ENCODE measurements around the gene PCCA. TPM values are rescaled to one million over a fixed set of nuclear protein-coding genes. Genes with fewer than 3 reads are reported as not detected.

PCCA gene
- total RNA-seq, 1 experiment from 2014 or later, result 52.8 TPM

DNA sequence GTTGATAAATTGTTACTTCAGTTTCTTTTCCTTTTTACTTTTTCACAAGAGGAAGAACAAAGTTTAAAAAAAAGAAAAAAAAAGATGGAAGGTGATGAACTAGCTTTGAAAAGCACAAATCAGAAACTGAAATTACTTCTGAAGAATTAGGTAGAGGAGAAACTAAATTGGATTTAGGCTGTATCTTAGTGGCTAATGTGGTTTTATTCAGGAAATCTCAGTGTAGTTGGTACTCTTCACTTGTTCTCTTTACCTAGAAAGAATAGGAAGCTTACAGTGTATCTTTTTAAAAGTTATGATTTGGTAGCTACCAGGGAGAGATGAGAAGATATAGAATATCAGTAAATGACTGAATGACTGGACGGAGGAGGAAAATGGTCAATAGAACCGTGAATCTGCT, 252.0 kb downstream of the PCCA start:
- no peak overlapping the region for H3K4me3 Mint-ChIP-seq
- H3K27ac Mint-ChIP-seq, result no peak overlapping the region
- H3K27me3 Mint-ChIP-seq (ENCODE audit: low read depth), result no peaks in the 10 kb centered on the region
- ChIA-PET POLR2A (no interaction called here), CTCF (no interaction called here)
- TF ChIP-seq ZNF416 (CRISPR knock-in tag; IDR thresholded peaks at IDR 0.05) (no peak), CREM (CRISPR knock-in tag; IDR thresholded peaks at IDR 0.05) (no peak), CREB1 (CRISPR knock-in tag; IDR thresholded peaks at IDR 0.05) (no peak), ZNF121 (CRISPR knock-in tag; IDR thresholded peaks at IDR 0.05) (no peak), NFATC4 (CRISPR knock-in tag; IDR thresholded peaks at IDR 0.05) (no peak), ETV6 (CRISPR knock-in tag; IDR thresholded peaks at IDR 0.05) (no peak), RELA (CRISPR knock-in tag; IDR thresholded peaks at IDR 0.05; ENCODE audit: borderline replicate concordance) (no peak), ATF1 (CRISPR knock-in tag; IDR thresholded peaks at IDR 0.05) (no peak), HMGA2 (CRISPR knock-in tag; IDR thresholded peaks at IDR 0.05) (no peak), SP1 (CRISPR knock-in tag; conservative IDR thresholded peaks at IDR 0.05) (no peak)
- TF ChIP-seq, protein P1, sequence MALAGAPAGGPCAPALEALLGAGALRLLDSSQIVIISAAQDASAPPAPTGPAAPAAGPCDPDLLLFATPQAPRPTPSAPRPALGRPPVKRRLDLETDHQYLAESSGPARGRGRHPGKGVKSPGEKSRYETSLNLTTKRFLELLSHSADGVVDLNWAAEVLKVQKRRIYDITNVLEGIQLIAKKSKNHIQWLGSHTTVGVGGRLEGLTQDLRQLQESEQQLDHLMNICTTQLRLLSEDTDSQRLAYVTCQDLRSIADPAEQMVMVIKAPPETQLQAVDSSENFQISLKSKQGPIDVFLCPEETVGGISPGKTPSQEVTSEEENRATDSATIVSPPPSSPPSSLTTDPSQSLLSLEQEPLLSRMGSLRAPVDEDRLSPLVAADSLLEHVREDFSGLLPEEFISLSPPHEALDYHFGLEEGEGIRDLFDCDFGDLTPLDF (CRISPR knock-in tag; IDR thresholded peaks at IDR 0.05), result no peak
- TF ChIP-seq, protein P2, sequence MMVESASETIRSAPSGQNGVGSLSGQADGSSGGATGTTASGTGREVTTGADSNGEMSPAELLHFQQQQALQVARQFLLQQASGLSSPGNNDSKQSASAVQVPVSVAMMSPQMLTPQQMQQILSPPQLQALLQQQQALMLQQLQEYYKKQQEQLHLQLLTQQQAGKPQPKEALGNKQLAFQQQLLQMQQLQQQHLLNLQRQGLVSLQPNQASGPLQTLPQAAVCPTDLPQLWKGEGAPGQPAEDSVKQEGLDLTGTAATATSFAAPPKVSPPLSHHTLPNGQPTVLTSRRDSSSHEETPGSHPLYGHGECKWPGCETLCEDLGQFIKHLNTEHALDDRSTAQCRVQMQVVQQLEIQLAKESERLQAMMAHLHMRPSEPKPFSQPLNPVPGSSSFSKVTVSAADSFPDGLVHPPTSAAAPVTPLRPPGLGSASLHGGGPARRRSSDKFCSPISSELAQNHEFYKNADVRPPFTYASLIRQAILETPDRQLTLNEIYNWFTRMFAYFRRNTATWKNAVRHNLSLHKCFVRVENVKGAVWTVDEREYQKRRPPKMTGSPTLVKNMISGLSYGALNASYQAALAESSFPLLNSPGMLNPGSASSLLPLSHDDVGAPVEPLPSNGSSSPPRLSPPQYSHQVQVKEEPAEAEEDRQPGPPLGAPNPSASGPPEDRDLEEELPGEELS (CRISPR knock-in tag; IDR thresholded peaks at IDR 0.05), result no peak
- TF ChIP-seq, protein P3, sequence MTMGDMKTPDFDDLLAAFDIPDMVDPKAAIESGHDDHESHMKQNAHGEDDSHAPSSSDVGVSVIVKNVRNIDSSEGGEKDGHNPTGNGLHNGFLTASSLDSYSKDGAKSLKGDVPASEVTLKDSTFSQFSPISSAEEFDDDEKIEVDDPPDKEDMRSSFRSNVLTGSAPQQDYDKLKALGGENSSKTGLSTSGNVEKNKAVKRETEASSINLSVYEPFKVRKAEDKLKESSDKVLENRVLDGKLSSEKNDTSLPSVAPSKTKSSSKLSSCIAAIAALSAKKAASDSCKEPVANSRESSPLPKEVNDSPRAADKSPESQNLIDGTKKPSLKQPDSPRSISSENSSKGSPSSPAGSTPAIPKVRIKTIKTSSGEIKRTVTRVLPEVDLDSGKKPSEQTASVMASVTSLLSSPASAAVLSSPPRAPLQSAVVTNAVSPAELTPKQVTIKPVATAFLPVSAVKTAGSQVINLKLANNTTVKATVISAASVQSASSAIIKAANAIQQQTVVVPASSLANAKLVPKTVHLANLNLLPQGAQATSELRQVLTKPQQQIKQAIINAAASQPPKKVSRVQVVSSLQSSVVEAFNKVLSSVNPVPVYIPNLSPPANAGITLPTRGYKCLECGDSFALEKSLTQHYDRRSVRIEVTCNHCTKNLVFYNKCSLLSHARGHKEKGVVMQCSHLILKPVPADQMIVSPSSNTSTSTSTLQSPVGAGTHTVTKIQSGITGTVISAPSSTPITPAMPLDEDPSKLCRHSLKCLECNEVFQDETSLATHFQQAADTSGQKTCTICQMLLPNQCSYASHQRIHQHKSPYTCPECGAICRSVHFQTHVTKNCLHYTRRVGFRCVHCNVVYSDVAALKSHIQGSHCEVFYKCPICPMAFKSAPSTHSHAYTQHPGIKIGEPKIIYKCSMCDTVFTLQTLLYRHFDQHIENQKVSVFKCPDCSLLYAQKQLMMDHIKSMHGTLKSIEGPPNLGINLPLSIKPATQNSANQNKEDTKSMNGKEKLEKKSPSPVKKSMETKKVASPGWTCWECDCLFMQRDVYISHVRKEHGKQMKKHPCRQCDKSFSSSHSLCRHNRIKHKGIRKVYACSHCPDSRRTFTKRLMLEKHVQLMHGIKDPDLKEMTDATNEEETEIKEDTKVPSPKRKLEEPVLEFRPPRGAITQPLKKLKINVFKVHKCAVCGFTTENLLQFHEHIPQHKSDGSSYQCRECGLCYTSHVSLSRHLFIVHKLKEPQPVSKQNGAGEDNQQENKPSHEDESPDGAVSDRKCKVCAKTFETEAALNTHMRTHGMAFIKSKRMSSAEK (CRISPR knock-in tag; IDR thresholded peaks at IDR 0.05; ENCODE audit: borderline replicate concordance), result no peak
- TF ChIP-seq, protein P4, sequence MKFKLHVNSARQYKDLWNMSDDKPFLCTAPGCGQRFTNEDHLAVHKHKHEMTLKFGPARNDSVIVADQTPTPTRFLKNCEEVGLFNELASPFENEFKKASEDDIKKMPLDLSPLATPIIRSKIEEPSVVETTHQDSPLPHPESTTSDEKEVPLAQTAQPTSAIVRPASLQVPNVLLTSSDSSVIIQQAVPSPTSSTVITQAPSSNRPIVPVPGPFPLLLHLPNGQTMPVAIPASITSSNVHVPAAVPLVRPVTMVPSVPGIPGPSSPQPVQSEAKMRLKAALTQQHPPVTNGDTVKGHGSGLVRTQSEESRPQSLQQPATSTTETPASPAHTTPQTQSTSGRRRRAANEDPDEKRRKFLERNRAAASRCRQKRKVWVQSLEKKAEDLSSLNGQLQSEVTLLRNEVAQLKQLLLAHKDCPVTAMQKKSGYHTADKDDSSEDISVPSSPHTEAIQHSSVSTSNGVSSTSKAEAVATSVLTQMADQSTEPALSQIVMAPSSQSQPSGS (CRISPR knock-in tag; IDR thresholded peaks at IDR 0.05; ENCODE audit: borderline replicate concordance, low read depth), result no peak
- TF ChIP-seq, protein P5, sequence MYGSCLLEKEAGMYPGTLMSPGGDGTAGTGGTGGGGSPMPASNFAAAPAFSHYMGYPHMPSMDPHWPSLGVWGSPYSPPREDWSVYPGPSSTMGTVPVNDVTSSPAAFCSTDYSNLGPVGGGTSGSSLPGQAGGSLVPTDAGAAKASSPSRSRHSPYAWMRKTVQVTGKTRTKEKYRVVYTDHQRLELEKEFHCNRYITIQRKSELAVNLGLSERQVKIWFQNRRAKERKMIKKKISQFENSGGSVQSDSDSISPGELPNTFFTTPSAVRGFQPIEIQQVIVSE (CRISPR knock-in tag; IDR thresholded peaks at IDR 0.05; ENCODE audit: borderline replicate concordance), result no peak
- H3K36me3 Mint-ChIP-seq, result peaks cover 22% of the 10 kb centered on the region
- H3K9me3 Mint-ChIP-seq, result peaks cover 8% of the 10 kb centered on the region
- ATAC-seq, result no peak
- no peak for DNase-seq (ENCODE audit: low spot score)
- H3K4me1 Mint-ChIP-seq, result peaks cover 15% of the 10 kb centered on the region

DNA sequence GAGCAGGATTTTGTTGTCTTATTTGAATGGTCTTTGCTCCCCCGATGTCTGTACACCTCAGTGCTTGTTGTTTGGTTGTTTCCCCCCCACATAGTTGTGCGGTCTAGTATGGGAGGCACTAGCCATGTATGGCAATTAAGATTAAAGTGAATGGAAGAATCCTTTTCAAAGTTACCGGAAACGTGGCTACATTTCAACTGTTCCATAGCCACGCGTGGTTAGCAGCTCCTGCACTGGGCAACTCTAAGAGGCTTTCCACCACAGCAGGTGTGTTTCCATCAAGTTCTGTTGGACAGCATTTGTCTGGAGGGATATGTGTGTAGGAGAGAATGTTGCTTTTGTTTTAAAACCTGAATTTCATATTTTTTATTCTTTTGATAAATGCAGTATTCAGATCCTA, 252.4 kb downstream of the PCCA start:
- TF ChIP-seq ZNF232 (CRISPR knock-in tag; IDR thresholded peaks at IDR 0.05) (no peak), TEAD4 (CRISPR knock-in tag; IDR thresholded peaks at IDR 0.05) (no peak), FOXP1 (CRISPR knock-in tag; IDR thresholded peaks at IDR 0.05; ENCODE audit: borderline replicate concordance) (no peak)
- TF ChIP-seq, protein P6, sequence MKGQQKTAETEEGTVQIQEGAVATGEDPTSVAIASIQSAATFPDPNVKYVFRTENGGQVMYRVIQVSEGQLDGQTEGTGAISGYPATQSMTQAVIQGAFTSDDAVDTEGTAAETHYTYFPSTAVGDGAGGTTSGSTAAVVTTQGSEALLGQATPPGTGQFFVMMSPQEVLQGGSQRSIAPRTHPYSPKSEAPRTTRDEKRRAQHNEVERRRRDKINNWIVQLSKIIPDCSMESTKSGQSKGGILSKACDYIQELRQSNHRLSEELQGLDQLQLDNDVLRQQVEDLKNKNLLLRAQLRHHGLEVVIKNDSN (CRISPR knock-in tag; IDR thresholded peaks at IDR 0.05), result no peak
- Mint-ChIP-seq H3K27ac (peak overlapping the region; percentile 42; the same call in 1 of the 2 replicates), H3K4me3 (no peak overlapping the region), H3K27me3 (ENCODE audit: low read depth) (no peaks in the 10 kb centered on the region), H3K4me1 (peaks cover 13% of the 10 kb centered on the region), H3K9me3 (peaks cover 8% of the 10 kb centered on the region), H3K36me3 (peaks cover 24% of the 10 kb centered on the region)
- ChIA-PET POLR2A (no interaction called here), CTCF (no interaction called here)
- ATAC-seq, result no peak
- no peak for DNase-seq (ENCODE audit: low spot score)
